ENCODE measurements around the gene ZNF320. TPM values are rescaled to one million over a fixed set of nuclear protein-coding genes. Genes with fewer than 3 reads are reported as not detected.

ZNF320 gene
- total and polyA plus RNA-seq, 10 of the 15 experiments (the other 5 are each of a cell fraction or from before 2014, with no cell fraction given): 0.48 to 9.3 (median 1.3) TPM

DNA sequence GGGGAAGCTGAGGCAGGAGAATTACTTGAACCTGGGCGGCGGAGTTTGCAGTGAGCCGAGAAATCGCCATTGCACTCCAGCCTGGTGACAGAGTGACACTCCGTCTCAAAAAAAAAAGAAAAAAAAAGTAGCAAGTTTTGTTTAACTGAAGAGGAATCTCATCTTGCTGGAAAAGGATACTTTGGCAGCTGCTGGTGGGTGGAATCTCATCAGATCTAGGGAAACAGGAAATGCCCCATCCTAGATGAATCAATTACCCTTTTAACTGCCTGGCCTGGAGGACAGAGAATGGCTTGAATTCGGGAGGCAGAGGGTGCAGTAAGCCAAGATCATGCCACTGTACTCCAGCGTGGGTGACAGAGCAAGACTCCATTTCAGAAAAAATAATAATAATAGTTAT, 8.4 kb downstream of the ZNF320 start:
- FAIRE-seq (no peak), DNase-seq (ENCODE audit: low read depth, low spot score) (no peak), ATAC-seq (no peak)
- TF ChIP-seq EED (IDR thresholded peaks at IDR 0.05; ENCODE audit: low read depth): no peak
- TF ChIP-seq, protein P1, sequence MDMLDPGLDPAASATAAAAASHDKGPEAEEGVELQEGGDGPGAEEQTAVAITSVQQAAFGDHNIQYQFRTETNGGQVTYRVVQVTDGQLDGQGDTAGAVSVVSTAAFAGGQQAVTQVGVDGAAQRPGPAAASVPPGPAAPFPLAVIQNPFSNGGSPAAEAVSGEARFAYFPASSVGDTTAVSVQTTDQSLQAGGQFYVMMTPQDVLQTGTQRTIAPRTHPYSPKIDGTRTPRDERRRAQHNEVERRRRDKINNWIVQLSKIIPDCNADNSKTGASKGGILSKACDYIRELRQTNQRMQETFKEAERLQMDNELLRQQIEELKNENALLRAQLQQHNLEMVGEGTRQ (IDR thresholded peaks at IDR 0.05; ENCODE audit: borderline replicate concordance, low read depth, low read length): no peak
- no peak for TF ChIP-seq MXI1 (IDR thresholded peaks at IDR 0.05; ENCODE audit: low read depth, low read length)
- TF ChIP-seq YY1 (IDR thresholded peaks at IDR 0.05; ENCODE audit: low read depth, low read length): no peak
- TF ChIP-seq, protein P2, sequence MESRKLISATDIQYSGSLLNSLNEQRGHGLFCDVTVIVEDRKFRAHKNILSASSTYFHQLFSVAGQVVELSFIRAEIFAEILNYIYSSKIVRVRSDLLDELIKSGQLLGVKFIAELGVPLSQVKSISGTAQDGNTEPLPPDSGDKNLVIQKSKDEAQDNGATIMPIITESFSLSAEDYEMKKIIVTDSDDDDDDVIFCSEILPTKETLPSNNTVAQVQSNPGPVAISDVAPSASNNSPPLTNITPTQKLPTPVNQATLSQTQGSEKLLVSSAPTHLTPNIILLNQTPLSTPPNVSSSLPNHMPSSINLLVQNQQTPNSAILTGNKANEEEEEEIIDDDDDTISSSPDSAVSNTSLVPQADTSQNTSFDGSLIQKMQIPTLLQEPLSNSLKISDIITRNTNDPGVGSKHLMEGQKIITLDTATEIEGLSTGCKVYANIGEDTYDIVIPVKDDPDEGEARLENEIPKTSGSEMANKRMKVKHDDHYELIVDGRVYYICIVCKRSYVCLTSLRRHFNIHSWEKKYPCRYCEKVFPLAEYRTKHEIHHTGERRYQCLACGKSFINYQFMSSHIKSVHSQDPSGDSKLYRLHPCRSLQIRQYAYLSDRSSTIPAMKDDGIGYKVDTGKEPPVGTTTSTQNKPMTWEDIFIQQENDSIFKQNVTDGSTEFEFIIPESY (IDR thresholded peaks at IDR 0.05): no peak
- TF ChIP-seq, protein P3, sequence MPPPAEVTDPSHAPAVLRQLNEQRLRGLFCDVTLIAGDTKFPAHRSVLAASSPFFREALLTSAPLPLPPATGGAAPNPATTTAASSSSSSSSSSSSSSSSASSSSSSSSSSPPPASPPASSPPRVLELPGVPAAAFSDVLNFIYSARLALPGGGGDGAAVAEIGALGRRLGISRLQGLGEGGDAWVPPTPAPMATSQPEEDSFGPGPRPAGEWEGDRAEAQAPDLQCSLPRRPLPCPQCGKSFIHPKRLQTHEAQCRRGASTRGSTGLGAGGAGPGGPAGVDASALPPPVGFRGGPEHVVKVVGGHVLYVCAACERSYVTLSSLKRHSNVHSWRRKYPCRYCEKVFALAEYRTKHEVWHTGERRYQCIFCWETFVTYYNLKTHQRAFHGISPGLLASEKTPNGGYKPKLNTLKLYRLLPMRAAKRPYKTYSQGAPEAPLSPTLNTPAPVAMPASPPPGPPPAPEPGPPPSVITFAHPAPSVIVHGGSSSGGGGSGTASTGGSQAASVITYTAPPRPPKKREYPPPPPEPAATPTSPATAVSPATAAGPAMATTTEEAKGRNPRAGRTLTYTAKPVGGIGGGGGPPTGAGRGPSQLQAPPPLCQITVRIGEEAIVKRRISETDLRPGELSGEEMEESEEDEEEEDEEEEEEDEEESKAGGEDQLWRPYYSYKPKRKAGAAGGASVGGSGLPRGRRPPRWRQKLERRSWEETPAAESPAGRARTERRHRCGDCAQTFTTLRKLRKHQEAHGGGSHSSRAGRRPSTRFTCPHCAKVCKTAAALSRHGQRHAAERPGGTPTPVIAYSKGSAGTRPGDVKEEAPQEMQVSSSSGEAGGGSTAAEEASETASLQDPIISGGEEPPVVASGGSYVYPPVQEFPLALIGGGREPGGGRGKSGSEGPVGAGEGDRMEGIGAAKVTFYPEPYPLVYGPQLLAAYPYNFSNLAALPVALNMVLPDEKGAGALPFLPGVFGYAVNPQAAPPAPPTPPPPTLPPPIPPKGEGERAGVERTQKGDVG (CRISPR knock-in tag; IDR thresholded peaks at IDR 0.05): no peak
- no peak for TF ChIP-seq CBX3 (IDR thresholded peaks at IDR 0.05; ENCODE audit: borderline replicate concordance, low read depth)
- no peak for TF ChIP-seq RAD51 (IDR thresholded peaks at IDR 0.05)
- no peak for TF ChIP-seq SMARCA5 (IDR thresholded peaks at IDR 0.05)
- no peak for TF ChIP-seq SPI1 (IDR thresholded peaks at IDR 0.05; ENCODE audit: borderline replicate concordance, insufficient read depth, low read depth, low read length)
- no peak for TF ChIP-seq ATF7 (IDR thresholded peaks at IDR 0.05; ENCODE audit: low read depth)
- no peak for TF ChIP-seq PAX8 (IDR thresholded peaks at IDR 0.05)
- TF ChIP-seq, protein P4, sequence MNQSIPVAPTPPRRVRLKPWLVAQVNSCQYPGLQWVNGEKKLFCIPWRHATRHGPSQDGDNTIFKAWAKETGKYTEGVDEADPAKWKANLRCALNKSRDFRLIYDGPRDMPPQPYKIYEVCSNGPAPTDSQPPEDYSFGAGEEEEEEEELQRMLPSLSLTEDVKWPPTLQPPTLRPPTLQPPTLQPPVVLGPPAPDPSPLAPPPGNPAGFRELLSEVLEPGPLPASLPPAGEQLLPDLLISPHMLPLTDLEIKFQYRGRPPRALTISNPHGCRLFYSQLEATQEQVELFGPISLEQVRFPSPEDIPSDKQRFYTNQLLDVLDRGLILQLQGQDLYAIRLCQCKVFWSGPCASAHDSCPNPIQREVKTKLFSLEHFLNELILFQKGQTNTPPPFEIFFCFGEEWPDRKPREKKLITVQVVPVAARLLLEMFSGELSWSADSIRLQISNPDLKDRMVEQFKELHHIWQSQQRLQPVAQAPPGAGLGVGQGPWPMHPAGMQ (IDR thresholded peaks at IDR 0.05; ENCODE audit: borderline replicate concordance): no peak
- TF ChIP-seq SRF (IDR thresholded peaks at IDR 0.05; ENCODE audit: low read depth in 2 of 2, low read length in 2 of 2): no peak
- TF ChIP-seq POLR2AphosphoS5 (IDR thresholded peaks at IDR 0.05; ENCODE audit: low read length): no peak
- TF ChIP-seq POU2F2 (IDR thresholded peaks at IDR 0.05; ENCODE audit: borderline replicate concordance, low read depth, low read length): no peak
- Histone ChIP-seq H3K79me2 (ENCODE audit: control insufficient read depth, insufficient read depth, low read length) (no peaks in the 10 kb centered on the region), H3K27me3 (replicated peaks in 1 of 2; ENCODE audit: control insufficient read depth in 2 of 2, insufficient read depth in 2 of 2, low read length in 1 of 2) (no peaks in the 10 kb centered on the region), H4K20me1 (ENCODE audit: control insufficient read depth, insufficient read depth) (no peaks in the 10 kb centered on the region), H3K27ac (ENCODE audit: control insufficient read depth, insufficient read depth) (no peak overlapping the region), H3K4me3 (no peak overlapping the region), H2AFZ (ENCODE audit: control insufficient read depth, low read depth, low read length) (no peak overlapping the region), H3K4me2 (ENCODE audit: control insufficient read depth, insufficient read depth) (no peak overlapping the region), H3K36me3 (ENCODE audit: control insufficient read depth in 2 of 2, insufficient read depth in 2 of 2, low read length in 1 of 2) (no peaks in the 10 kb centered on the region; a peak in 1 of 4 replicates), H3K9me3 (replicated peaks; ENCODE audit: control insufficient read depth, insufficient read depth, low read length) (peaks cover 2% of the 10 kb centered on the region; the same call in 1 of the 3 replicates), H3K4me1 (ENCODE audit: control insufficient read depth, insufficient read depth, low read length) (no peaks in the 10 kb centered on the region), H3K9ac (ENCODE audit: control insufficient read depth, insufficient read depth, low read length) (no peak overlapping the region)
- ChIA-PET CTCF (no interaction called here), SMC1A (ENCODE audit: uncharacterized antibody, unreplicated experiment) (no interaction called here), POLR2A (no interaction called here), RAD21 (ENCODE audit: unreplicated experiment) (no interaction called here)
- intact Hi-C loops (cut with micrococcal nuclease; ENCODE audit: unreplicated experiment): no loop called here
- 91% methylated on average over 7 of the region's 7 CpGs for WGBS (ENCODE audit: insufficient coverage, insufficient replicate concordance, low lambda C conversion rate, missing lambda C conversion rate)
- in situ Hi-C loops (cut with MboI): no loop called here
- no TSS peak for BruUV-seq (replicated peaks)

Data from GM12878 (cell line).